NB4 (cell line): ENCODE measurements around the gene TMSB15C.
A peak's percentile ranks its signal among the peaks of the same experiment; 100 is the strongest.

Source experiments
- DNase-seq: peaks from one replicate; pipeline ENCODE4 v3.0.0; 2010; ENCODE audit warnings: low read depth
- H3K4me3 ChIP-seq: one replicate; pipeline ENCODE4 v1.5.1; 2011; ENCODE audit warnings: mild to moderate bottlenecking, low read depth, low read length, moderate library complexity
- MAX ChIP-seq: IDR thresholded peaks from 2 replicates; pipeline ENCODE4 v1.6.1; 2011; ENCODE audit warnings: low read depth, low read length
- MYC ChIP-seq: IDR thresholded peaks from 2 replicates; pipeline ENCODE4 v1.6.1; 2011; ENCODE audit warnings: low read depth, low read length
- POLR2A ChIP-seq: IDR thresholded peaks from 2 replicates; pipeline ENCODE4 v1.6.1; 2011; ENCODE audit warnings: mild to moderate bottlenecking; ENCODE audit not compliant: insufficient read length; ENCODE audit errors: extremely low read depth
- TF ChIP-seq, protein P1 (sequence below): IDR thresholded peaks from one replicate; pipeline ENCODE4 v1.5.1; 2012; ENCODE audit warnings: low read depth, low read length

TMSB15C gene

GRCh38 chrX:104108955-104109354 lies 32.9 kb upstream of the TMSB15C start:
- TF ChIP-seq POLR2A (no peak), MAX (no peak), MYC (no peak)
- TF ChIP-seq, protein P1, sequence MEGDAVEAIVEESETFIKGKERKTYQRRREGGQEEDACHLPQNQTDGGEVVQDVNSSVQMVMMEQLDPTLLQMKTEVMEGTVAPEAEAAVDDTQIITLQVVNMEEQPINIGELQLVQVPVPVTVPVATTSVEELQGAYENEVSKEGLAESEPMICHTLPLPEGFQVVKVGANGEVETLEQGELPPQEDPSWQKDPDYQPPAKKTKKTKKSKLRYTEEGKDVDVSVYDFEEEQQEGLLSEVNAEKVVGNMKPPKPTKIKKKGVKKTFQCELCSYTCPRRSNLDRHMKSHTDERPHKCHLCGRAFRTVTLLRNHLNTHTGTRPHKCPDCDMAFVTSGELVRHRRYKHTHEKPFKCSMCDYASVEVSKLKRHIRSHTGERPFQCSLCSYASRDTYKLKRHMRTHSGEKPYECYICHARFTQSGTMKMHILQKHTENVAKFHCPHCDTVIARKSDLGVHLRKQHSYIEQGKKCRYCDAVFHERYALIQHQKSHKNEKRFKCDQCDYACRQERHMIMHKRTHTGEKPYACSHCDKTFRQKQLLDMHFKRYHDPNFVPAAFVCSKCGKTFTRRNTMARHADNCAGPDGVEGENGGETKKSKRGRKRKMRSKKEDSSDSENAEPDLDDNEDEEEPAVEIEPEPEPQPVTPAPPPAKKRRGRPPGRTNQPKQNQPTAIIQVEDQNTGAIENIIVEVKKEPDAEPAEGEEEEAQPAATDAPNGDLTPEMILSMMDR: no peak
- DNase-seq: no peak

GRCh38 chrX:104105330-104106262 lies 29.6 kb upstream of the TMSB15C start:
- no peak for TF ChIP-seq POLR2A
- TF ChIP-seq, protein P1: no peak
- TF ChIP-seq MYC: no peak
- no peak for TF ChIP-seq MAX
- H3K4me3 ChIP-seq: no peak overlapping the region
- no peak for DNase-seq

More at GRCh38 chrX:104108955-104109354, 32.9 kb upstream of the TMSB15C start:
- H3K4me3 ChIP-seq: no peak overlapping the region

GRCh38 chrX:104104676-104105075 lies 28.6 kb upstream of the TMSB15C start:
- TF ChIP-seq POLR2A (no peak), MAX (no peak)
- TF ChIP-seq, protein P1: no peak
- no peak overlapping the region for H3K4me3 ChIP-seq
- DNase-seq: no peak

DNA sequence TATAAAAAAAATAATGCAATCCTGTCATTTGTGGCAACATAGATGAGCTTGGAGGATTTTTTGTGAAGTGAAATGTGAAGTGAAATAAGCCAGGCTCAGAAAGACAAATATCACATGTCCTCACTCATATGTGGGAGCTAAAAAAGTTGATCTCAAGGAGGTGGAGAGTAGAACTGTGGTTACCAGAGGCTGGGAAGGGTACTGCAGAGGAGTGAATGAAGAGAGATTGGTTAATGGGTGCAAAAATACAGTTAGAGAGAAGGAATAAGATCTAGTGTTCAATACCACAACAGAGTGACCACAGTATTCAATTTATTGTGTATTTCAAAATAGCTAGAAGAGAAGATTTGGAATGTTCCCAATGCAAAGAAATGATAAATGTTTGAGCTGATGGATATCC lies 22.9 kb upstream of the TMSB15C start:
- no peak overlapping the region for H3K4me3 ChIP-seq
- no peak for DNase-seq
- no peak for TF ChIP-seq MAX
- TF ChIP-seq, protein P1: no peak
- no peak for TF ChIP-seq POLR2A
- TF ChIP-seq MYC: no peak

GRCh38 chrX:104098151-104098808 lies 22.2 kb upstream of the TMSB15C start:
- no peak for TF ChIP-seq MAX
- TF ChIP-seq, protein P1: peak; percentile 37
- no peak for TF ChIP-seq MYC
- no peak for TF ChIP-seq POLR2A
- DNase-seq: peak; percentile 72
- H3K4me3 ChIP-seq: no peak overlapping the region
